ENCODE data around the gene CLDND2. TPM values are rescaled to one million over a fixed set of nuclear protein-coding genes. Genes with fewer than 3 reads are reported as not detected.

Gene CLDND2
- polyA plus RNA-seq, 3 donors = 0.48 to 3.3 (median 0.49) TPM

GRCh38 chr19:51364200-51365106, 4.3 kb downstream of the CLDND2 start:
- H3K27ac ChIP-seq (ENCODE audit: low read depth, low read length) = no peak overlapping the region
- 85 to 88% (median 85%) methylated on average over 15 of the region's 15 CpGs for WGBS, 3 donors

- H3K27ac ChIP-seq (ENCODE audit: low read depth, low read length) = no peak overlapping the region
- 84 to 94% (median 91%) methylated on average over 13 of the region's 13 CpGs for WGBS, 3 donors
These were observed 7.6 kb downstream of the CLDND2 start for GRCh38 chr19:51361239-51361638.

GRCh38 chr19:51359294-51359693, 9.5 kb downstream of the CLDND2 start:
- WGBS, 3 donors = 91 to 95% (median 91%) methylated on average over 4 of the region's 4 CpGs
- H3K27ac ChIP-seq (ENCODE audit: low read depth, low read length) = no peak overlapping the region

- 70 to 93% (median 83%) methylated on average over 7 of the region's 7 CpGs for WGBS, 3 donors
- no peak overlapping the region for H3K27ac ChIP-seq (ENCODE audit: low read depth, low read length)
These were observed 10.9 kb downstream of the CLDND2 start for GRCh38 chr19:51357952-51358351.

- 95 to 97% (median 97%) methylated on average over 10 of the region's 10 CpGs for WGBS, 3 donors
- H3K27ac ChIP-seq (ENCODE audit: low read depth, low read length) = no peak overlapping the region
These were observed 12.5 kb downstream of the CLDND2 start for GRCh38 chr19:51356159-51356801.

- H3K27ac ChIP-seq (ENCODE audit: low read depth, low read length) = no peak overlapping the region
- 50 to 69% (median 63%) methylated on average over 8 of the region's 8 CpGs for WGBS, 3 donors
These were observed 14.1 kb downstream of the CLDND2 start for GRCh38 chr19:51354742-51355148.

- no peak overlapping the region for H3K27ac ChIP-seq (ENCODE audit: low read depth, low read length)
- 66 to 74% (median 71%) methylated on average over 10 to 12 of the region's 12 CpGs for WGBS, 3 donors
These were observed 14.6 kb downstream of the CLDND2 start for GRCh38 chr19:51354103-51354741.

GRCh38 chr19:51352783-51353360, 15.9 kb downstream of the CLDND2 start:
- 90 to 97% (median 97%) methylated on average over 16 of the region's 16 CpGs for WGBS, 3 donors
- H3K27ac ChIP-seq (ENCODE audit: low read depth, low read length) = no peak overlapping the region

GRCh38 chr19:51351266-51351990, 17.4 kb downstream of the CLDND2 start:
- WGBS, 3 donors = 95 to 98% (median 96%) methylated on average over 11 of the region's 11 CpGs

GRCh38 chr19:51347209-51347928, 21.4 kb downstream of the CLDND2 start:
- 78 to 89% (median 86%) methylated on average over 10 of the region's 10 CpGs for WGBS, 3 donors
- H3K27ac ChIP-seq (ENCODE audit: low read depth, low read length) = no peak overlapping the region

More at GRCh38 chr19:51351266-51351990, 17.4 kb downstream of the CLDND2 start:
- no peak overlapping the region for H3K27ac ChIP-seq (ENCODE audit: low read depth, low read length)

- H3K27ac ChIP-seq (ENCODE audit: low read depth, low read length) = no peak overlapping the region
- WGBS, 3 donors = 88 to 95% (median 92%) methylated on average over 17 of the region's 17 CpGs
These were observed 22.1 kb downstream of the CLDND2 start for GRCh38 chr19:51346742-51347141.

- WGBS, 3 donors = 95 to 97% (median 96%) methylated on average over 9 of the region's 9 CpGs
- no peak overlapping the region for H3K27ac ChIP-seq (ENCODE audit: low read depth, low read length)
These were observed 23.7 kb downstream of the CLDND2 start for GRCh38 chr19:51345076-51345620.

GRCh38 chr19:51342631-51343569, 25.9 kb downstream of the CLDND2 start:
- 46 to 55% (median 50%) methylated on average over 9 of the region's 9 CpGs for WGBS, 3 donors
- H3K27ac ChIP-seq (ENCODE audit: low read depth, low read length) = no peak overlapping the region

- no peak within 1 kb of the TSS for H3K27ac ChIP-seq (ENCODE audit: low read depth, low read length)
These were observed 26.7 kb downstream of the CLDND2 start, which contains the start of gene VSIG10L for GRCh38 chr19:51341976-51342580. TSS of gene VSIG10L (minus strand) at chr19:51342139. CDS start at chr19:51342124, 15 bp downstream.

GRCh38 chr19:51341066-51341465, 27.7 kb downstream of the CLDND2 start:
- no peak overlapping the region for H3K27ac ChIP-seq (ENCODE audit: low read depth, low read length)
- WGBS, 3 donors = 90 to 96% (median 95%) methylated on average over 18 of the region's 18 CpGs

More at GRCh38 chr19:51341976-51342580, 26.7 kb downstream of the CLDND2 start, which contains the start of gene VSIG10L:
- WGBS, 3 donors = 47 to 100% (median 58%) methylated on average over 1 to 3 of the region's 3 CpGs
